ENCODE results near the gene NRCAM. TPM values are rescaled to one million over a fixed set of nuclear protein-coding genes. Genes with fewer than 3 reads are reported as not detected.

NRCAM gene
- total RNA-seq, 6 donors from 2014 or later = 2.5 to 23.0 (median 5.0) TPM

GRCh38 chr7:108285778-108286177 is 170.5 kb downstream of the NRCAM start:
- Histone ChIP-seq H3K36me3 (no peaks in the 10 kb centered on the region), H3K4me3 (no peak overlapping the region), H3K27ac (no peak overlapping the region), H3K4me1 (no peaks in the 10 kb centered on the region), H3K27me3 (no peaks in the 10 kb centered on the region), H3K9me3 (no peaks in the 10 kb centered on the region)
- TF ChIP-seq POLR2AphosphoS5 (IDR thresholded peaks at IDR 0.05) = no peak
- TF ChIP-seq CTCF (IDR thresholded peaks at IDR 0.05) = no peak
- TF ChIP-seq POLR2A (IDR thresholded peaks at IDR 0.05) = no peak
- TF ChIP-seq EP300 (IDR thresholded peaks at IDR 0.05) = no peak
- WGBS, 2 donors = 71 to 80% methylated on average over 2 of the region's 2 CpGs
- ATAC-seq (ENCODE audit: low FRiP score in 2 of 2) (no peak), DNase-seq (no peak)

GRCh38 chr7:108285003-108285368 is 171.2 kb downstream of the NRCAM start:
- 83 to 86% methylated on average over 2 of the region's 2 CpGs for WGBS, 2 donors

GRCh38 chr7:108284349-108285002 is 171.8 kb downstream of the NRCAM start:
- 41 to 46% methylated on average over 6 of the region's 6 CpGs for WGBS, 2 donors
- no peaks in the 10 kb centered on the region for H3K27me3 ChIP-seq
- no peak overlapping the region for H3K27ac ChIP-seq
- H3K9me3 ChIP-seq = no peaks in the 10 kb centered on the region
- no peaks in the 10 kb centered on the region for H3K36me3 ChIP-seq
- TF ChIP-seq EP300 (IDR thresholded peaks at IDR 0.05) (no peak), POLR2AphosphoS5 (IDR thresholded peaks at IDR 0.05) (no peak), CTCF (IDR thresholded peaks at IDR 0.05) (no peak), POLR2A (IDR thresholded peaks at IDR 0.05) (no peak)
- H3K4me1 ChIP-seq = no peaks in the 10 kb centered on the region
- DNase-seq (no peak), ATAC-seq (ENCODE audit: low FRiP score in 2 of 2) (no peak)
- no peak overlapping the region for H3K4me3 ChIP-seq

More at GRCh38 chr7:108285003-108285368, 171.2 kb downstream of the NRCAM start:
- ATAC-seq (ENCODE audit: low FRiP score in 2 of 2) (no peak), DNase-seq (no peak)
- H3K4me3 ChIP-seq = no peak overlapping the region
- no peaks in the 10 kb centered on the region for H3K27me3 ChIP-seq
- H3K9me3 ChIP-seq = no peaks in the 10 kb centered on the region
- no peak for TF ChIP-seq EP300 (IDR thresholded peaks at IDR 0.05)
- no peak for TF ChIP-seq POLR2A (IDR thresholded peaks at IDR 0.05)
- TF ChIP-seq POLR2AphosphoS5 (IDR thresholded peaks at IDR 0.05) = no peak
- no peak overlapping the region for H3K27ac ChIP-seq
- H3K4me1 ChIP-seq = no peaks in the 10 kb centered on the region
- H3K36me3 ChIP-seq = no peaks in the 10 kb centered on the region

GRCh38 chr7:108283252-108283651 is 173.0 kb downstream of the NRCAM start:
- TF ChIP-seq CTCF (IDR thresholded peaks at IDR 0.05) (no peak), EP300 (IDR thresholded peaks at IDR 0.05) (no peak), POLR2A (IDR thresholded peaks at IDR 0.05) (no peak), POLR2AphosphoS5 (IDR thresholded peaks at IDR 0.05) (no peak)
- ATAC-seq (ENCODE audit: low FRiP score in 2 of 2) = no peak
- Histone ChIP-seq H3K4me1 (no peaks in the 10 kb centered on the region), H3K9me3 (no peaks in the 10 kb centered on the region), H3K27me3 (no peaks in the 10 kb centered on the region), H3K4me3 (no peak overlapping the region), H3K36me3 (no peaks in the 10 kb centered on the region), H3K27ac (no peak overlapping the region)
- DNase-seq = no peak
- 65 to 82% methylated on average over 3 of the region's 3 CpGs for WGBS, 2 donors

GRCh38 chr7:108282427-108282996 is 173.7 kb downstream of the NRCAM start:
- no peaks in the 10 kb centered on the region for H3K27me3 ChIP-seq
- ATAC-seq (ENCODE audit: low FRiP score in 2 of 2) (no peak), DNase-seq (no peak)
- no peak overlapping the region for H3K27ac ChIP-seq
- no peaks in the 10 kb centered on the region for H3K4me1 ChIP-seq
- H3K9me3 ChIP-seq = no peaks in the 10 kb centered on the region
- H3K36me3 ChIP-seq = no peaks in the 10 kb centered on the region
- TF ChIP-seq CTCF (IDR thresholded peaks at IDR 0.05) = no peak
- no peak for TF ChIP-seq EP300 (IDR thresholded peaks at IDR 0.05)
- no peak for TF ChIP-seq POLR2AphosphoS5 (IDR thresholded peaks at IDR 0.05)
- TF ChIP-seq POLR2A (IDR thresholded peaks at IDR 0.05) = no peak
- 50 to 59% methylated on average over 4 of the region's 4 CpGs for WGBS, 2 donors
- no peak overlapping the region for H3K4me3 ChIP-seq
